HUES48 (cell line): ENCODE measurements around the gene ECE1.

Source experiments
- H3K27ac ChIP-seq: one replicate; pipeline ENCODE4 v1.7.0; 2013; ENCODE audit warnings: low read depth, low read length, inconsistent platforms
- H3K27me3 ChIP-seq: 2 replicates; pipeline ENCODE4 v1.6.1; 2013; ENCODE audit warnings: mild to moderate bottlenecking, low read length; ENCODE audit not compliant: control insufficient read depth, insufficient read depth
- H3K36me3 ChIP-seq: 2 replicates; pipeline ENCODE4 v1.6.1; 2013; ENCODE audit warnings: low read length; ENCODE audit not compliant: control insufficient read depth, insufficient read depth
- H3K4me1 ChIP-seq: 2 replicates; pipeline ENCODE4 v1.6.1; 2013; ENCODE audit warnings: mild to moderate bottlenecking, low read length; ENCODE audit not compliant: control insufficient read depth, insufficient read depth
- H3K4me3 ChIP-seq: 2 replicates; pipeline ENCODE4 v1.5.1; 2013; ENCODE audit warnings: mild to moderate bottlenecking, low read depth, low read length
- H3K9ac ChIP-seq: 2 replicates; pipeline ENCODE4 v1.6.1; 2013; ENCODE audit warnings: mild to moderate bottlenecking, low read depth, low read length, moderate library complexity
- H3K9me3 ChIP-seq: 2 replicates; pipeline ENCODE4 v1.6.1; 2013; ENCODE audit warnings: low read length; ENCODE audit not compliant: control insufficient read depth, insufficient read depth

Gene ECE1

GRCh38 chr1:21324368-21325141, 34.3 kb upstream of the ECE1 start:
- Histone ChIP-seq H3K27me3 (no peaks in the 10 kb centered on the region), H3K4me1 (peaks cover 78% of the 10 kb centered on the region), H3K27ac (peak overlapping the region; percentile 92), H3K9ac (peak overlapping the region; percentile 30; the same call in 1 of the 2 replicates), H3K36me3 (no peaks in the 10 kb centered on the region), H3K4me3 (no peak overlapping the region), H3K9me3 (no peaks in the 10 kb centered on the region)

GRCh38 chr1:21323091-21323490, 32.8 kb upstream of the ECE1 start:
- H3K9ac ChIP-seq, result peak overlapping the region; percentile 14; the same call in 1 of the 2 replicates
- no peaks in the 10 kb centered on the region for H3K27me3 ChIP-seq
- H3K27ac ChIP-seq, result peak overlapping the region; percentile 90
- no peak overlapping the region for H3K4me3 ChIP-seq
- peaks cover 81% of the 10 kb centered on the region for H3K4me1 ChIP-seq
- H3K36me3 ChIP-seq, result no peaks in the 10 kb centered on the region
- no peaks in the 10 kb centered on the region for H3K9me3 ChIP-seq

DNA sequence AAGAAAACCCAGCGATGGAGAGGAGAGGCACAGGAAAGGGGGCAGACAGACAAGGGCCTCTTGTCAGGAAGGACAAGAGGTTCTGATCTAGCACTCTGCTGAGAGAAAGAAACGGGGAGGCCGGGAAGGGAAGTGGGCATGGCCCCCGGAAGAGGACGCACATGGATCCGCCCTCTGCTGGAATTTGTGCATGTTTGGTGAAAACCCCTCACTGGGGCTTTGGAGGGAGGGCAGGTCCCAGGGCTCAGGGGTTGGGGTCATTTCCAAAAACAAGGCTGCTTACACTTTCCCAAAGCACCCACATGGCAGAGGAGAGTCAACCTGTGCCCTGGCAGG, 32.4 kb upstream of the ECE1 start:
- H3K4me3 ChIP-seq, result no peak overlapping the region
- H3K9me3 ChIP-seq, result no peaks in the 10 kb centered on the region
- no peaks in the 10 kb centered on the region for H3K27me3 ChIP-seq
- peaks cover 81% of the 10 kb centered on the region for H3K4me1 ChIP-seq
- H3K9ac ChIP-seq, result peak overlapping the region; percentile 14; the same call in 1 of the 2 replicates
- peak overlapping the region; percentile 90 for H3K27ac ChIP-seq
- H3K36me3 ChIP-seq, result no peaks in the 10 kb centered on the region

GRCh38 chr1:21321963-21322680, 31.9 kb upstream of the ECE1 start:
- H3K9ac ChIP-seq, result no peak overlapping the region
- peaks cover 78% of the 10 kb centered on the region for H3K4me1 ChIP-seq
- H3K36me3 ChIP-seq, result no peaks in the 10 kb centered on the region
- no peaks in the 10 kb centered on the region for H3K9me3 ChIP-seq
- H3K4me3 ChIP-seq, result no peak overlapping the region
- no peaks in the 10 kb centered on the region for H3K27me3 ChIP-seq
- H3K27ac ChIP-seq, result peak overlapping the region; percentile 90

DNA sequence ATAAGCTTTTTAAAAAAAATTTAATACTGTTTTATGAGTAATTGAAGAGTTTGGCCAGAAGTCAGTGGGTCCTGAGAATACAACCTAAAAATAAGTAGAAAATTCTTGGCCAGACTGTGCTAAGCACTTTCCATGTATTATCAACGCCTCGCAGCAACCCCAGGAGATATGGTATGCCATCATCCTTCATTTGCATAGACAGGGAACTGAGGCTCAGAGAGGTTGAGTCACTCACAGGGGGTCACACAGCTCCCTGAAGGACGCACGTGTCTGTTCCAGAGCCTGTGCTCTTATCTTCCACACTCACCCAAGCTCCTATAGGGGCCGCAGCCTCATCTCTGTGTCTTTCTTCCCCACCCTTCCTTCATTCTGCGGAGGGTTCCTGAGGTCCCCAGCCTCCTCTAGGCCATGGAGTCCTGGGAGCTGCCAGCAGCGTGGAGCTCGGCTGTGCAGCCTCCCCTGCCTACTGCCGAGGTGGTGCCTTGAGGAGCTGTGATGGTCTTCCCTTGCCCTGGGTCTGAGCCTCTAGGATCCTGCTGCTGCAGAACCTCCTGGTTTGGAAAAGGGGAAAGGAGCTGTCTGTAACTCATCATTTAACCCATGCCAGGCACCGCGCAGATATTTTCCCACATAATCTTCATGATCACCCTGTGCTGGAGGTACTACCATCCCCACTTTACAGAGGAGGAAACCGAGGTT, 30.3 kb upstream of the ECE1 start:
- Histone ChIP-seq H3K27ac (peak overlapping the region; percentile 65), H3K9me3 (no peaks in the 10 kb centered on the region), H3K4me1 (peaks cover 62% of the 10 kb centered on the region), H3K27me3 (no peaks in the 10 kb centered on the region), H3K4me3 (no peak overlapping the region), H3K36me3 (no peaks in the 10 kb centered on the region), H3K9ac (no peak overlapping the region)

GRCh38 chr1:21319447-21320407, 29.5 kb upstream of the ECE1 start:
- Histone ChIP-seq H3K4me3 (no peak overlapping the region), H3K36me3 (no peaks in the 10 kb centered on the region), H3K27ac (peak overlapping the region; percentile 34), H3K4me1 (peaks cover 58% of the 10 kb centered on the region), H3K9me3 (no peaks in the 10 kb centered on the region), H3K9ac (no peak overlapping the region), H3K27me3 (no peaks in the 10 kb centered on the region)

DNA sequence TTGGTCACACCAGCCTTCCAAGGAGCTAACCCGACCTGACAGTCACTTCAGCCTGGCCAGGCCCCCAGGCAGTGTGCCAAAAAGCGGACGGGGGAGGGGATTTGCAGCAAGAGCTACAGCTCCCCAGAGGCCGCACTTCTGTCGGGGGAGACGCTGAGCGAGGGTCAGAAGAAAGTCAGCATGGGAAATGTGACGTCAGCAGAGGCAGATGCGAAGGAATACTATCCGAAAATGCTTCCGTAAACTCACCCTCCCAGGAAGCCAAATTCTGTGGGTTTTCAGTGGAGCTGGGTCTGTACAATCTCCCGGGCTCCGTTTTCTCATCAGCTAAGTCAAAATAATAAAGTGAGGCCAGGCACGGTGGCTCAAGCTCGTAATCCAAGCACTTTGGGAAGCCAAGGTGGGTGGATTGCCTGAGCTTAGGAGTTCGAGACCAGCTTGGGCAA, 28.5 kb upstream of the ECE1 start:
- Histone ChIP-seq H3K9ac (no peak overlapping the region), H3K9me3 (no peaks in the 10 kb centered on the region), H3K27me3 (no peaks in the 10 kb centered on the region), H3K4me1 (peaks cover 58% of the 10 kb centered on the region), H3K4me3 (no peak overlapping the region), H3K27ac (no peak overlapping the region), H3K36me3 (no peaks in the 10 kb centered on the region)

- no peaks in the 10 kb centered on the region for H3K27me3 ChIP-seq
- no peaks in the 10 kb centered on the region for H3K9me3 ChIP-seq
- no peak overlapping the region for H3K4me3 ChIP-seq
- no peaks in the 10 kb centered on the region for H3K36me3 ChIP-seq
- no peak overlapping the region for H3K27ac ChIP-seq
- no peak overlapping the region for H3K9ac ChIP-seq
- H3K4me1 ChIP-seq, result peaks cover 59% of the 10 kb centered on the region
These were observed 27.9 kb upstream of the ECE1 start for GRCh38 chr1:21318057-21318713.

DNA sequence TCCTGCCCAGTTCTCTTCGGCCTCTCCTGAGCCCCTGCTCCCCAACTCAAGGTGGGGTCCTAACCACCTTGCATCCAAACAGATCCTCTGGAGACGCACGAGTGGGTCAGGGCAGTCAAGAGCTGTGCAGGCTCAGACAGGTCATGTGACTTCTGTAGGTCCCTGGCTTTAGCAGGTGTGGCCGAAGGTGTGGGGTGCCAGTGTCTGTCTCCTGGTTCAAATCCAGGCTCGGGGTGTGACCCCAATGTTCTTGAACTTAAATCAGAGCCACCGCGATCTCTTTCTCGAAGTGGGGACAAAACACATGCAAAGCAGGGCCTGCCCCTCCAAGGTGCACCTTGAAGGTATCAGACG, 27.4 kb upstream of the ECE1 start:
- H3K9me3 ChIP-seq, result no peaks in the 10 kb centered on the region
- H3K27me3 ChIP-seq, result no peaks in the 10 kb centered on the region
- no peak overlapping the region for H3K4me3 ChIP-seq
- no peaks in the 10 kb centered on the region for H3K36me3 ChIP-seq
- H3K9ac ChIP-seq, result no peak overlapping the region
- H3K4me1 ChIP-seq, result peaks cover 59% of the 10 kb centered on the region
- no peak overlapping the region for H3K27ac ChIP-seq
